WTC11 (cell line): ENCODE data around the gene ZNF789. TPM values are rescaled to one million over a fixed set of nuclear protein-coding genes. Genes with fewer than 3 reads are reported as not detected.
A peak's percentile ranks its signal among the peaks of the same experiment; 100 is the strongest.

ENCODE experiments used
- ATAC-seq: fragments of 200-7000 bp; cut with Tn5 transposase; 2 replicates; pipeline ENCODE4 v1.10.0; 2021; ENCODE audit warnings: mild to moderate bottlenecking, moderate library complexity
- CTCF ChIA-PET: fragments of 300-600 bp; sonication (Branson Sonifier 250); formaldehyde crosslinking; loops from one replicate; lab custom pipeline; 2021; ENCODE audit warnings: antibody characterized with exemption; lab: Charles Lee
- POLR2A ChIA-PET: fragments of 350-600 bp; sonication (Branson Sonifier 250); formaldehyde crosslinking; loops from one replicate; lab custom pipeline; 2021; ENCODE audit warnings: antibody characterized with exemption; lab: Charles Lee
- DNase-seq: peaks from one replicate; pipeline ENCODE4 v3.0.0; 2021; ENCODE audit warnings: low spot score
- H3K27ac Mint-ChIP-seq: 2 replicates; pipeline ENCODE4 v1.8.0; 2021; ENCODE audit warnings: mixed read lengths
- H3K27me3 Mint-ChIP-seq: 2 replicates; pipeline ENCODE4 v1.8.0; 2021; ENCODE audit warnings: low read depth, mild to moderate bottlenecking, moderate library complexity, mixed read lengths
- H3K36me3 Mint-ChIP-seq: 2 replicates; pipeline ENCODE4 v1.8.0; 2021; ENCODE audit warnings: mixed read lengths
- H3K4me1 Mint-ChIP-seq: 2 replicates; pipeline ENCODE4 v1.8.0; 2022; ENCODE audit warnings: mixed read lengths
- H3K4me3 Mint-ChIP-seq: 2 replicates; pipeline ENCODE4 v1.8.0; 2021; ENCODE audit warnings: mild to moderate bottlenecking, moderate library complexity, mixed read lengths
- H3K9me3 Mint-ChIP-seq: 2 replicates; pipeline ENCODE4 v1.8.0; 2021; ENCODE audit warnings: mixed read lengths
- CREM ChIP-seq: sonication (generic); formaldehyde crosslinking; IDR thresholded peaks from 2 replicates; pipeline ENCODE4 v1.8.1; 2022; ENCODE audit warnings: mild to moderate bottlenecking, missing genetic modification reagents, moderate library complexity
- ETV6 ChIP-seq: sonication (generic); formaldehyde crosslinking; IDR thresholded peaks from 2 replicates; pipeline ENCODE4 v1.8.1; 2022; ENCODE audit warnings: mild to moderate bottlenecking, missing genetic modification reagents
- FOXK1 ChIP-seq: sonication (generic); formaldehyde crosslinking; IDR thresholded peaks from 2 replicates; pipeline ENCODE4 v1.8.0; 2022; ENCODE audit warnings: mild to moderate bottlenecking, moderate library complexity, missing genetic modification reagents
- GTF2I ChIP-seq: fragments of 250-450 bp; sonication (Bioruptor Pico); conservative IDR thresholded peaks from 2 replicates; pipeline ENCODE4 v1.4.0; 2021; ENCODE audit warnings: mild to moderate bottlenecking
- JUN ChIP-seq: sonication (generic); formaldehyde crosslinking; IDR thresholded peaks from 2 replicates; pipeline ENCODE4 v1.8.0; 2023; ENCODE audit warnings: mild to moderate bottlenecking, missing genetic modification reagents
- MLX ChIP-seq: sonication (generic); formaldehyde crosslinking; IDR thresholded peaks from 2 replicates; pipeline ENCODE4 v1.8.1; 2023; ENCODE audit warnings: mild to moderate bottlenecking, missing genetic modification reagents, moderate library complexity
- MXD4 ChIP-seq: fragments of 250-450 bp; sonication (Bioruptor Pico); IDR thresholded peaks from 2 replicates; pipeline ENCODE4 v1.8.0; 2021; ENCODE audit warnings: mild to moderate bottlenecking, moderate library complexity, borderline replicate concordance
- NFATC4 ChIP-seq: fragments of 250-450 bp; sonication (Bioruptor Pico); IDR thresholded peaks from 2 replicates; pipeline ENCODE4 v1.9.0; 2021; ENCODE audit warnings: mild to moderate bottlenecking
- NFYB ChIP-seq: sonication (generic); formaldehyde crosslinking; conservative IDR thresholded peaks from 2 replicates; pipeline ENCODE4 v1.8.0; 2022; ENCODE audit warnings: low read depth, missing genetic modification reagents
- NR2C2 ChIP-seq: sonication (generic); formaldehyde crosslinking; IDR thresholded peaks from 2 replicates; pipeline ENCODE4 v1.8.0; 2022; ENCODE audit warnings: mild to moderate bottlenecking, missing genetic modification reagents
- SMAD4 ChIP-seq: sonication (generic); formaldehyde crosslinking; IDR thresholded peaks from 2 replicates; pipeline ENCODE4 v1.8.0; 2022; ENCODE audit warnings: mild to moderate bottlenecking, missing genetic modification reagents
- ZBTB21 ChIP-seq: sonication (generic); formaldehyde crosslinking; IDR thresholded peaks from 2 replicates; pipeline ENCODE4 v1.8.1; 2023; ENCODE audit warnings: mild to moderate bottlenecking, missing genetic modification reagents, borderline replicate concordance
- ZNF232 ChIP-seq: sonication (generic); formaldehyde crosslinking; IDR thresholded peaks from 2 replicates; pipeline ENCODE4 v1.8.0; 2022; ENCODE audit warnings: mild to moderate bottlenecking, missing genetic modification reagents
- ZNF281 ChIP-seq: sonication (generic); formaldehyde crosslinking; IDR thresholded peaks from 2 replicates; pipeline ENCODE4 v1.8.0; 2023; ENCODE audit warnings: mild to moderate bottlenecking, missing genetic modification reagents
- ZSCAN18 ChIP-seq: fragments of 250-450 bp; sonication (Bioruptor Pico); IDR thresholded peaks from 2 replicates; pipeline ENCODE4 v2.1.2; 2022; ENCODE audit warnings: mild to moderate bottlenecking, moderate library complexity
- total RNA-seq: library from RNA; stranded (reverse); gene quantifications from 3 replicates; pipeline ENCODE4 v1.2.3, GENCODE V29; 2021
- TF ChIP-seq, protein P1 (sequence below): sonication (generic); formaldehyde crosslinking; IDR thresholded peaks from 2 replicates; pipeline ENCODE4 v1.8.1; 2022; ENCODE audit warnings: missing genetic modification reagents, borderline replicate concordance
- TF ChIP-seq, protein P2 (sequence below): sonication (generic); formaldehyde crosslinking; IDR thresholded peaks from 2 replicates; pipeline ENCODE4 v1.8.1; 2022; ENCODE audit warnings: low read depth, missing genetic modification reagents, borderline replicate concordance
- TF ChIP-seq, protein P3 (sequence below): sonication (generic); formaldehyde crosslinking; IDR thresholded peaks from 2 replicates; pipeline ENCODE4 v1.8.1; 2023; ENCODE audit warnings: mild to moderate bottlenecking, missing genetic modification reagents, moderate library complexity

ZNF789 gene
- total RNA-seq, 1 experiment from 2014 or later: 14.0 TPM

DNA sequence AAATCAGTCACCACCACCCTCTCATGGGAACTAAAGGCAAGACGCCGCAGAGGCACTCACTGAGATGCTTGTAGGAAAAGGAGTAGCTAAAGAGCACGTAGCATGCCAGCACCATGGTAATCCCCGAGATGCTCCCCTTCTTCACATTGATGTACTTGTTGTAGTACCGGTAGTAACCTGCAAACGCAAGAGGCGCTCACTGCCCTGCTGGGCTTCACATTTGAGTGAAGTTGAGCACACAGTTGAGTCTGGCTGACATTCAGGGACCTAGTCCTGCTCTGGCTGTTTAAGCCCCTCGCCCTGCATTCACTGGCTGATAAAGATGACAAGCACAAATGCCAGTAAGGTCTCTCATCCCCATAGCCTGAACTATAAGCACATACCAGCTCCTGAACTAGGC, 13.6 kb upstream of the ZNF789 start (continued):
- TF ChIP-seq, protein P1, sequence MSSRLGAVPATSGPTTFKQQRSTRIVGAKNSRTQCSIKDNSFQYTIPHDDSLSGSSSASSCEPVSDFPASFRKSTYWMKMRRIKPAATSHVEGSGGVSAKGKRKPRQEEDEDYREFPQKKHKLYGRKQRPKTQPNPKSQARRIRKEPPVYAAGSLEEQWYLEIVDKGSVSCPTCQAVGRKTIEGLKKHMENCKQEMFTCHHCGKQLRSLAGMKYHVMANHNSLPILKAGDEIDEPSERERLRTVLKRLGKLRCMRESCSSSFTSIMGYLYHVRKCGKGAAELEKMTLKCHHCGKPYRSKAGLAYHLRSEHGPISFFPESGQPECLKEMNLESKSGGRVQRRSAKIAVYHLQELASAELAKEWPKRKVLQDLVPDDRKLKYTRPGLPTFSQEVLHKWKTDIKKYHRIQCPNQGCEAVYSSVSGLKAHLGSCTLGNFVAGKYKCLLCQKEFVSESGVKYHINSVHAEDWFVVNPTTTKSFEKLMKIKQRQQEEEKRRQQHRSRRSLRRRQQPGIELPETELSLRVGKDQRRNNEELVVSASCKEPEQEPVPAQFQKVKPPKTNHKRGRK (CRISPR knock-in tag): no peak
- TF ChIP-seq FOXK1 (CRISPR knock-in tag) (0 out of 2 replicates have a peak, but pooled peaks have one; percentile 16), ETV6 (CRISPR knock-in tag) (no peak), SMAD4 (no peak), NR2C2 (CRISPR knock-in tag) (no peak)

DNA sequence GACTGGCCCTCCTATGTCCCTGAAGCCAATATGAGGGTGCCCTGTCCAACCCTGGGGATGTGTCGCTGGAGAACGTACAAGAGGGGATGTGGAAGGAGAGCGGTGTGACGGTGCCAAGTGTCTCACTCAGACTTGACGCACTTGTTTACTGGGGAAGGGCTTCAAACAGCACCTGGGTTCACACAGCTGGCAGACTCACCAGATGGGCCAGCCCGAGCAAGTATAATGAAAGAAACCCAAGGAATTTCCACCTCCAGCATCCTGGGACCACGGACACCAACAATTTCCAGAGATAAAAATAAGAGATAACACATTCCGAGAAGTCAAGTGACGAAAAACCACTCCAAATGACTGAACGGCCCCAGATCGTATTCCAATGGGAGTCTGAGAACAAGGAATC, 12.0 kb upstream of the ZNF789 start:
- Mint-ChIP-seq H3K9me3 (peaks cover 20% of the 10 kb centered on the region), H3K27ac (peak overlapping the region; percentile 80), H3K27me3 (no peaks in the 10 kb centered on the region), H3K4me1 (peaks cover 13% of the 10 kb centered on the region), H3K4me3 (no peak overlapping the region), H3K36me3 (peaks cover 62% of the 10 kb centered on the region)
- CTCF ChIA-PET: no interaction called here
- TF ChIP-seq ZSCAN18 (CRISPR knock-in tag) (no peak), ZNF232 (CRISPR knock-in tag) (no peak), MXD4 (CRISPR knock-in tag) (no peak), CREM (no peak), JUN (CRISPR knock-in tag) (no peak), ZNF281 (no peak), NFATC4 (CRISPR knock-in tag) (no peak), ZBTB21 (CRISPR knock-in tag) (no peak), NFYB (CRISPR knock-in tag) (no peak), GTF2I (CRISPR knock-in tag) (no peak), MLX (no peak)
- TF ChIP-seq, protein P2, sequence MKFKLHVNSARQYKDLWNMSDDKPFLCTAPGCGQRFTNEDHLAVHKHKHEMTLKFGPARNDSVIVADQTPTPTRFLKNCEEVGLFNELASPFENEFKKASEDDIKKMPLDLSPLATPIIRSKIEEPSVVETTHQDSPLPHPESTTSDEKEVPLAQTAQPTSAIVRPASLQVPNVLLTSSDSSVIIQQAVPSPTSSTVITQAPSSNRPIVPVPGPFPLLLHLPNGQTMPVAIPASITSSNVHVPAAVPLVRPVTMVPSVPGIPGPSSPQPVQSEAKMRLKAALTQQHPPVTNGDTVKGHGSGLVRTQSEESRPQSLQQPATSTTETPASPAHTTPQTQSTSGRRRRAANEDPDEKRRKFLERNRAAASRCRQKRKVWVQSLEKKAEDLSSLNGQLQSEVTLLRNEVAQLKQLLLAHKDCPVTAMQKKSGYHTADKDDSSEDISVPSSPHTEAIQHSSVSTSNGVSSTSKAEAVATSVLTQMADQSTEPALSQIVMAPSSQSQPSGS (CRISPR knock-in tag): no peak
- TF ChIP-seq, protein P3, sequence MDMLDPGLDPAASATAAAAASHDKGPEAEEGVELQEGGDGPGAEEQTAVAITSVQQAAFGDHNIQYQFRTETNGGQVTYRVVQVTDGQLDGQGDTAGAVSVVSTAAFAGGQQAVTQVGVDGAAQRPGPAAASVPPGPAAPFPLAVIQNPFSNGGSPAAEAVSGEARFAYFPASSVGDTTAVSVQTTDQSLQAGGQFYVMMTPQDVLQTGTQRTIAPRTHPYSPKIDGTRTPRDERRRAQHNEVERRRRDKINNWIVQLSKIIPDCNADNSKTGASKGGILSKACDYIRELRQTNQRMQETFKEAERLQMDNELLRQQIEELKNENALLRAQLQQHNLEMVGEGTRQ (CRISPR knock-in tag): no peak
- ATAC-seq (no peak), DNase-seq (no peak)
- POLR2A ChIA-PET: no interaction called here
